NCI-H2227 (cell line): ENCODE data around the gene RXYLT1.
"Not testable (repeated sequence)": the region's sequence is repeated elsewhere in the genome, so short reads cannot be mapped to it uniquely, and the experiment has no call there.

Experiments
- DNase-seq: peaks from one replicate; lab custom pipeline; 2025; ENCODE audit not compliant: unreplicated experiment; lab: John Stamatoyannopoulos, UW

The RXYLT1 gene, protein sequence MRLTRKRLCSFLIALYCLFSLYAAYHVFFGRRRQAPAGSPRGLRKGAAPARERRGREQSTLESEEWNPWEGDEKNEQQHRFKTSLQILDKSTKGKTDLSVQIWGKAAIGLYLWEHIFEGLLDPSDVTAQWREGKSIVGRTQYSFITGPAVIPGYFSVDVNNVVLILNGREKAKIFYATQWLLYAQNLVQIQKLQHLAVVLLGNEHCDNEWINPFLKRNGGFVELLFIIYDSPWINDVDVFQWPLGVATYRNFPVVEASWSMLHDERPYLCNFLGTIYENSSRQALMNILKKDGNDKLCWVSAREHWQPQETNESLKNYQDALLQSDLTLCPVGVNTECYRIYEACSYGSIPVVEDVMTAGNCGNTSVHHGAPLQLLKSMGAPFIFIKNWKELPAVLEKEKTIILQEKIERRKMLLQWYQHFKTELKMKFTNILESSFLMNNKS

DNA sequence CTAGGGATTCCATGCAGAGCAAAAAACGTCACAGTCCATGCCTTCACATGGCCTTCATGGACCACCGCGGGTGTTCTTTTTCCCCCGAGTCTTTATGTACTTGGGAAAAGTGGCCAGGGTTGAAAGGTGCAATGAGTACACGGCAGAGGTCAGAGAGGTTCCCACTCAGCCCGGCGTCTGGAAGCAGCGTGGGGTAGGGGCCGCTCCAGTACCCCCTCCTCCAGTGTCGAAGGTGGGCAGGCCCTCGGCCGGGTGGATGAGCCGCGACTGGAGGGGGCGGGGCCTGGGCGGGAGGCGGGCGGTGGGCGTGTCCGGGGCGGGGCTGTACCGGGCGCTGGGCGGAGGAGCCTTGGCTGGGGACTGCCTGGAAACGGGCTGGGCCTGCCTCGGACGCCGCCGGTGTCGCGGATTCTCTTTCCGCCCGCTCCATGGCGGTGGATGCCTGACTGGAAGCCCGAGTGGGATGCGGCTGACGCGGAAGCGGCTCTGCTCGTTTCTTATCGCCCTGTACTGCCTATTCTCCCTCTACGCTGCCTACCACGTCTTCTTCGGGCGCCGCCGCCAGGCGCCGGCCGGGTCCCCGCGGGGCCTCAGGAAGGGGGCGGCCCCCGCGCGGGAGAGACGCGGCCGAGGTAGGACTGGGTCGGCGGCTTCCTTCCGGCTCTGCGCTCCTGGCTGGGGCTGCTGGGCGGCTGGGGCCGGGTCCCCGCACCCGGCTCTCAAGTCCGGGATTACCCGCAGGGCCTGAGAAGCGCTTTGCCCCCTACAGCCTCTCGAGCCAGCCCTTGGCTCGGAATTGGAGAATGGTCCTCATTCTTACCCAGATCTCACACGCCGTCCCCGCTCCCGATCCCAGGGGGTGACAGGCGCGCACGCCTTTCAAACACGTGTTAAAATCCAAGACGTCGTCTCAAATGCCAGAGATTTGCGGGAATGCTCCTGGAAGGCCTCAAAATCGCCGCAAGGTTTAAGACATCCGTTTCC is at the start of gene RXYLT1:
Gene RXYLT1, plus strand, starts transcription at position 412 of the 984 bp plus-strand sequence. Its CDS starts 52 bp downstream, at position 464.
- peak; percentile 91 for DNase-seq

DNA sequence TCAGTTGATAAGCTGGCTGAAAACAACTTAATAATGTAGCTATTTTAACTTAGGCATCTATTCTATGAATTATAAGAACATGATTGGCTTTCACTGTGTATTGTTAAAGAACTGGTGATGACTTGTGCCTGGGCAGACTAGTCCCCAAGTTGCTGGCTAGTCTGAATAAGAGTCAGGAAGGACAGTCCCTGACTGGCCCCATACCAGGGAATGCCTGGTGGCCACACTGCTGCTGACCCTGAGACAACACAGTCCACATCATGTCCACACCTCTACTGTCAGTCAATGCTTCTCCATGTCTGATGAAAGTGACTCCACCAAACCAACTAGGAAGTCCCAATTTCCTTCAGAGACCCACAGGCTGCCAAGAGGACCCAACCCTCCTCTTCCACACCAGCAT is 46.9 kb upstream of the RXYLT1 start:
- DNase-seq = not testable (repeated sequence)

GRCh38 chr12:63733585-63733984 is 46.1 kb upstream of the RXYLT1 start:
- DNase-seq = not testable (repeated sequence)

DNA sequence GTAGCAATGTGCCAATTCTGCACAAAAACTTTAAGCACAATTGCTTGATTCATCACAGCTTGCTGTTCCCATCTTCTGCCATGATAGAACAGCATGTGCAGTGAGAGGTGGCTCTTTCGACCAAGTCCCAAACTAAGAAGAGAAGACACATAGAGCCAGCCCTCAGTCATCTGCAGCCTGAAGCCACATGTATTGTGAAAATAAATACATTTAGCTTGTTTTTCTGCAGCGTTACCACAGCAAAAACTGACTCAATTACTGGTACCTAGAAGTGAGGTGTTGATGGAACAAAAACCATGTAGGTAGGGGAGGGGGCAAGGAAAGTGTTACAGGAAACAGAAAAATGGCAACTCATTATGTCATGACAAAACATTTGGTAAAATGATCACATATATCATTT is 39.2 kb upstream of the RXYLT1 start:
- not testable (repeated sequence) for DNase-seq

DNA sequence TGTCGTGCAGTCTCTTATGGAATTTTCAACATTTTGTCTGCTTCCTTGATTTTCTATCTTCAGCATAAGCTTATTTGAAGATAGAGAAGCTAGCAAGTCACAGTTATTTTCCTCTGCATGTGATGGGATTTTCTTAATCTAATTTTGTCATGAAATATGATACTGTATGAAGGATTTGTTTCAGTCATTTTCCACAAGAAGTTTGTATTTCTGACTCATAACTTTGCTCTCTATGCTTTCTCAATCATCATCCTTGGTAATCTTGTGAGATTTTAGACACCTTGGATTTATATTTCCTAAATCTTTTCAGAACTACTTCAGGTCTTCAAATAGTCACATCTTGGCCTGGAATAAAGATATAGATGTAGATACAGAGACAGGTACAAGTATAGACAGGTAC is 38.3 kb upstream of the RXYLT1 start:
- DNase-seq = not testable (repeated sequence)

GRCh38 chr12:63744110-63744509 is 35.6 kb upstream of the RXYLT1 start:
- DNase-seq = not testable (repeated sequence)

- not testable (repeated sequence) for DNase-seq
Observed at GRCh38 chr12:63746470-63746869, 33.2 kb upstream of the RXYLT1 start.

GRCh38 chr12:63747136-63747535 is 32.6 kb upstream of the RXYLT1 start:
- not testable (repeated sequence) for DNase-seq

GRCh38 chr12:63747553-63747952 is 32.2 kb upstream of the RXYLT1 start:
- no peak for DNase-seq

DNA sequence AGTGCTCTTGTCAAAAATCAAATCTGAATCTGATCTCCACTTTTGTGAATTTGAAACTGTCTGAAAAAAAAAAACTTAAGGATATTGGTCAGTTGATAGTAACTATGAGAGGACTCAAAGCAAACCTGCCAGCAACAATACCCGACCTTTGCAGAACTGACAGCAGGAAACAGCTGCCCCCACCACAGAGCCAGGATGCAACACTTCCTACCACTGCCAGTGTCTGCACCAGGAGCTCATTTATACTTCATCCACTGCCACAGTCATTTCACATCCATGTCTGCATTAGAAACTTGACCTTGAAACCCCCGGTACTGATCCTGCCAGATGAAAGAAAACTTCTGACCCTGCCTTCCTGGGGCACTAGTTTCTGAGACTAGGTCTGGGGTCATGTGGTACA is 27.4 kb upstream of the RXYLT1 start:
- no peak for DNase-seq

DNA sequence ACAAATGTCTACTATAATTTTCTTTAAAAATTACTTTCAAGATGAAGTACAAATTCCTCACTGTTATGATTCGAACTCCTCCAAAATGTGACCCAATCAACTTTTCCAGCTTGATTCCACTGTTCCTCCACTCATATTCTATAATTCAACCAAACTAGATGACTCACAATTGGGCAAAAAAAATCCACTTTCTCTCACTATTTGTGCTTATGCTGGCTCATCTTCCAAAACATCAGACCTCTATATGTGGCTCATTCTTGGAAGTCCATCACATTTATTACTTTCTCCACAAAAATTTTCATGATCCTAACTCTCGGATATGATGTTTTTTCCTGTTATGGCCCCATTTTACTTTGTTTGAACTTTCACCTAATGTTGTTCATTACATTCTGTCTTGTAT is 26.9 kb upstream of the RXYLT1 start:
- no peak for DNase-seq

GRCh38 chr12:63753743-63754142 is 26.0 kb upstream of the RXYLT1 start:
- DNase-seq = no peak

DNA sequence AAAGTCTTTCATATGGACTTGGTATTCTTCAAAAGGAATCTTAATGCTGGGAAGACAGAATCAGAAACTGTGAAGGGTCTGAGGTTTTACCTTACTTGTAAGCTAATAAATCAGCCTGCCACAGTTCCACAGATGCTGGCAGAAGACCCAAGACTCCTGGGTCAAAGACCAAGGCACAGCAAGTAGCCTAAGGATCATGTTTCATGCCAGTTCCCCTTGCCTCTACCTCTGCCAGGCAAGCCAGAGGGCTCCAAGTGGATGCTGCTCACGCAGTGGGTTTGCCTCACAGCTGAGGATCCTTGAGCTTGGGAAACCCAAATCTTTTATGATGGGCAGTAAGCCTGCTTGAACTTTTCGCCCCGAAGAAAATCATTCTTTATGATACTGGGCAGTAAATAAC is 15.2 kb upstream of the RXYLT1 start:
- DNase-seq = no peak

- DNase-seq = no peak
Observed at GRCh38 chr12:63766498-63766897, 13.2 kb upstream of the RXYLT1 start.

GRCh38 chr12:63770375-63770774 is 9.3 kb upstream of the RXYLT1 start:
- DNase-seq = no peak

DNA sequence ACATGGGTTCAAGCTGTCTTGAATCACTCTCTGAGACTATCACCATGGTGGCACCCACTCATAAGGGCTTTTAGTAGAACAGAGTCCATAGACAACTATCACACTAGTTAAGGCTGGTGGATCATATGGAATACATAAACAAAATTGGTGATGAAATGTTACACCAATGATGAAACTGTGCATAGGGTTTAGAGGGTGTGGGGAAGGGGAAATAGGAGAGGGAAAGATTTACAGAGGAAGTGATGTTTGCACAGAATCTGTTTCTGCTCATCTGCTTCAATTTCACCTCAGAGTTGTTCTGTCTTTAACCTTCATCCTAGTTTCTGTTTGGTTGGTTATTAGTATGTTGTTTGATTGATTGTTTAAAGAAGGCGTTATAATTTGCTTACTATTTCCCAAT is 2.4 kb upstream of the RXYLT1 start:
- no peak for DNase-seq

DNA sequence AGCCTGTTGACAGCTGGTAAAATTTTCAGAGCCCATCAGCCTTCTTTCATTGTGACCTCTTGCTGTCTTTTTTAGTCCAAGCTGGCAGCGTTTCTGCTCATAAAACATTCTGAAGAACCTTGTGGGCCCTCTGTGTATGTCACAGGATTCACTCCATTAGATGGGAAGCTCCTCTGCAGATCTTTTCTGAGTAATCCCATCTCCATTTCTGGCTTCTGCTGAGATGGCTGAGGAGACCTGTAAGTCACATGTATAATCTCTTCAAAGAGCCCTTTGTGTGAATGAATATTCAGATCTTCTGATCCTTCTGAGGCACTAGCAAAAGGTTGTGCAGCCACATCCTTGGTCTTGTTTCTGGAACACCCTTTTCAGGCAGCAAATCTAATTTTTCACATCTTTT is 2.8 kb downstream of the RXYLT1 start:
- no peak for DNase-seq

DNA sequence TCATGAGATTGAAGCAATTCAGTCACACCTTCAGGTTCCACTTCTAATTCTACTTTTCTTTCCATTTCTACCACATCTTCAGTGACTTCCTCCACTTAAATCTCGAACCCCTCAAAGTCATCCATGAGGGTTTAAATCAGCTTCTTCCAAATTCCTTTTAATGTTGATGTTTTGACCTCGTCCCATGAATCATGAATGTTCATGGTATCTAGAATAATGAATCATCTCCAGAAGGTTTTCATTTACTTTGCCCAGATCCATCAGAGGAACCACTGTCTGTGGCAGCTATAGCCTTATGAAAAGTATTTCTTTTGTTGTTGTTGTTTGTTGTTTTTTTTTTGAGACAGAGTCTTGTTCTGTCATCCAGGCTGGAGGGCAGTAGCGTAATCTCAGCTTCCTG is 7.6 kb downstream of the RXYLT1 start:
- no peak for DNase-seq

GRCh38 chr12:63790608-63790945 is 10.9 kb downstream of the RXYLT1 start:
- no peak for DNase-seq

DNA sequence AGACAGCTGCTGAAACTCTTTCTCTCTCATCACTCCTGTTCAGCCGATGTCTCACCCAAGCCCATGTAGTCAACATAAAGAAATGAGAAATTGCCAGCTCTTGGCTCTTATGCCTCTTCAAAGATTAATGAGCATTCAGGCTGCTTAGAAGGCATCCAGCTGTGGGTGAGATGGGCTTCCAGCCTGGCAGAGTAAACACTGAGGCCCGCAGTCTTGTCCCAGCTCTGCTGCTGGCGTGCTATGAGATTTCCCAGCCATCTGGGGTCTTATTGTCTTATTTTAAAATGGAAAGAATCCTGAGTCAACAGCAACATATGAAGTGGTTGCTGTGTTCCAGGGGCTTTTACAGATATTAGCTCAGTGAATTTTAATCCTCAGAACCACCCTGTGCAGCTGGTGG is 12.6 kb downstream of the RXYLT1 start:
- DNase-seq = peak; percentile 76

DNA sequence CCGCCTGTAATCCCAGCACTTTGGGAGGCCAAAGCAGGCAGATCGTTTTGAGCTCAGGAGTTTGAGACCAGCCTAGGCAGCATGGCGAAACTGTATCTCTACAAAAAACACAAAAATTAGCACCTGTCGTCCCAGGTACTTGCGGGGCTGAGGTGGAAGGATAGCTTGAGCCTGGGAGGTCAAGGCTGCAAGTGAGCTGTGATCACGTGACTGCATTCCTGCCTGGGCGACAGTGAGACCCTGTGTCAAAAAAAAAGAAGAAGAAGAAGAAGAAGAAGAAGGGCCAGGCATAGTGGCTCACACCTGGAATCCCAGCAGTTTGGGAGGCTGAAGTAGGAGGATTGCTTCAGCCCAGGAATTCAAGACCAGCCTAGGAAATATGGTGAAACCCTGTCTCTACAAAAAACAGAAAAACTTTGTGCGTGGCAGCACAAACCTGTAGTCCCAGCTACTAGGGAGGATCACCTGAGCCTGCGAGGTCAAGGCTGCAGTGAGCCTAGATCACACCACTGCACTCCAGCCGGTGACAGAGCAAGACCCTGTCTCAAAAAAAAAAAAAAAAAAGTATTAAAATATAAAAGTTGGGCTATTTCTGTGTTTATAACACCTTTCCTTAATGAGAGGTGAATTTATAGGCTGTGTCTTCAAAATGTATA is 15.5 kb downstream of the RXYLT1 start:
- no peak for DNase-seq
